ENCODE results near the gene NEDD4L.

NEDD4L gene

GRCh38 chr18:58334061-58334460, 290.0 kb downstream of the NEDD4L start:
- DNase-seq = no peak

GRCh38 chr18:58335223-58335622, 291.2 kb downstream of the NEDD4L start:
- no peak for DNase-seq

- no peak for DNase-seq
These were observed 291.8 kb downstream of the NEDD4L start for GRCh38 chr18:58335821-58336220.

- no peak for DNase-seq
These were observed 292.6 kb downstream of the NEDD4L start for GRCh38 chr18:58336605-58337004.

- no peak for DNase-seq
These were observed 293.3 kb downstream of the NEDD4L start for GRCh38 chr18:58337285-58337684.

GRCh38 chr18:58337686-58338085, 293.7 kb downstream of the NEDD4L start:
- DNase-seq = no peak

- no peak for DNase-seq
These were observed 294.1 kb downstream of the NEDD4L start for GRCh38 chr18:58338141-58338540.

- DNase-seq = no peak
These were observed 295.1 kb downstream of the NEDD4L start for GRCh38 chr18:58338961-58339592.

GRCh38 chr18:58339890-58340289, 295.9 kb downstream of the NEDD4L start:
- DNase-seq = no peak

- DNase-seq = no peak
These were observed 297.9 kb downstream of the NEDD4L start for GRCh38 chr18:58341916-58342315.

- DNase-seq = no peak
These were observed 300.1 kb downstream of the NEDD4L start for GRCh38 chr18:58344080-58344670.

- DNase-seq = no peak
These were observed 300.9 kb downstream of the NEDD4L start for GRCh38 chr18:58344861-58345463.

- no peak for DNase-seq
These were observed 301.8 kb downstream of the NEDD4L start for GRCh38 chr18:58345875-58346274.

GRCh38 chr18:58347135-58347534, 303.1 kb downstream of the NEDD4L start:
- DNase-seq = no peak

- DNase-seq = no peak
These were observed 304.5 kb downstream of the NEDD4L start for GRCh38 chr18:58348517-58348916.

GRCh38 chr18:58348951-58349350, 304.9 kb downstream of the NEDD4L start:
- no peak for DNase-seq

GRCh38 chr18:58349650-58350049, 305.6 kb downstream of the NEDD4L start:
- no peak for DNase-seq

GRCh38 chr18:58350526-58350925, 306.5 kb downstream of the NEDD4L start:
- DNase-seq = no peak

GRCh38 chr18:58351776-58352175, 307.8 kb downstream of the NEDD4L start:
- DNase-seq = no peak

GRCh38 chr18:58353581-58353980, 309.6 kb downstream of the NEDD4L start:
- DNase-seq = no peak

GRCh38 chr18:58354051-58354450, 310.0 kb downstream of the NEDD4L start:
- no peak for DNase-seq

GRCh38 chr18:58354791-58355190, 310.8 kb downstream of the NEDD4L start:
- DNase-seq = no peak

- no peak for DNase-seq
These were observed 311.2 kb downstream of the NEDD4L start for GRCh38 chr18:58355243-58355642.

- DNase-seq = no peak
These were observed 315.2 kb downstream of the NEDD4L start for GRCh38 chr18:58359218-58359617.

- no peak for DNase-seq
These were observed 315.6 kb downstream of the NEDD4L start for GRCh38 chr18:58359620-58360019.
